ENCODE results near the gene FRS3.

DNA sequence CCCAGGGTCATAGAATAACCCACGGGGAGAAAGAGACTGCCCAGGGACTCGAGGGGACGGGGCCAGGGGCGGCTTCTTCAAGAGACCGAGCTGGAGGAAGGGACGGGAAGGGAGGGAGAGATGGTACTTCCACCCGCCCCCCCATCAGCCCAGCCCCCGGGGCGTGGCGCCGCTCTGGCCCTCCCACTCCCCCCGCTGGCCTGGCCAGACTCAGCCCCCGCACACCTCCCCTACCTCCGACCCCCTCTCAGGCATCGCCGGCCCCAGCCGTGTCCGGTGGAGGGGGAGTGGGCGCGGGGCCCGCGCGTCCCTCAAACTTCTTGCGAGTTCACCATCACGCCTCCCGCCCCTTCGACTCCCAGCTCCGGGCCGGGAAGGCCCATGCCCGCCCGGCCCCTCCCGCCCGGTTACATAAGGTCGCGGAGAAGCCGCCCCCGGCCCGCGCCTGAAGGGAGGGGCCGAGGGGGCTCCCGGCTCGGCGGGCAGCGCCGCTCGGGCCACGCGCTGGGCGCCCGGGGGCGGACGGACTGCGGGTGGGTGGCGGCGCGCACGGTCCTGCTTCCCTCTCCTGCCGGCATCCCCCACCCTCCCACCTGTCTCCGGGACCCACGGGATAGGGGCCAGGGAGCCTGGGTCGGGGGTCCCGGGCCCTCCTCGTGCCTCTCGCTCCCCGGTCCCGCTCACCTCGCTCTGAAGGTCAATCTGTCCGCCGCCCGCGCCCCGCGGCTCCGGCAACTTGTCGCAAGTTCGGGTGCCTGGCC, 44.9 kb downstream of the FRS3 start:
- TF ChIP-seq, protein P1, sequence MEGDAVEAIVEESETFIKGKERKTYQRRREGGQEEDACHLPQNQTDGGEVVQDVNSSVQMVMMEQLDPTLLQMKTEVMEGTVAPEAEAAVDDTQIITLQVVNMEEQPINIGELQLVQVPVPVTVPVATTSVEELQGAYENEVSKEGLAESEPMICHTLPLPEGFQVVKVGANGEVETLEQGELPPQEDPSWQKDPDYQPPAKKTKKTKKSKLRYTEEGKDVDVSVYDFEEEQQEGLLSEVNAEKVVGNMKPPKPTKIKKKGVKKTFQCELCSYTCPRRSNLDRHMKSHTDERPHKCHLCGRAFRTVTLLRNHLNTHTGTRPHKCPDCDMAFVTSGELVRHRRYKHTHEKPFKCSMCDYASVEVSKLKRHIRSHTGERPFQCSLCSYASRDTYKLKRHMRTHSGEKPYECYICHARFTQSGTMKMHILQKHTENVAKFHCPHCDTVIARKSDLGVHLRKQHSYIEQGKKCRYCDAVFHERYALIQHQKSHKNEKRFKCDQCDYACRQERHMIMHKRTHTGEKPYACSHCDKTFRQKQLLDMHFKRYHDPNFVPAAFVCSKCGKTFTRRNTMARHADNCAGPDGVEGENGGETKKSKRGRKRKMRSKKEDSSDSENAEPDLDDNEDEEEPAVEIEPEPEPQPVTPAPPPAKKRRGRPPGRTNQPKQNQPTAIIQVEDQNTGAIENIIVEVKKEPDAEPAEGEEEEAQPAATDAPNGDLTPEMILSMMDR (IDR thresholded peaks at IDR 0.05; ENCODE audit: insufficient read depth, low read depth, low read length) = no peak
- no peak for TF ChIP-seq EZH2 (IDR thresholded peaks at IDR 0.05; ENCODE audit: insufficient read depth, low read length)
